ENCODE data around the gene BEST1. TPM values are rescaled to one million over a fixed set of nuclear protein-coding genes. Genes with fewer than 3 reads are reported as not detected.

Gene BEST1
- total RNA-seq, 2 experiments from 2014 or later, result 1.9 to 3.1 TPM

- no peak overlapping the region for H2AFZ ChIP-seq (ENCODE audit: low read length)
- ChIA-PET CTCF (ENCODE audit: unreplicated experiment) (no interaction called here), POLR2A (no interaction called here)
- no TSS peak for BruUV-seq (replicated peaks)
- H4K20me1 ChIP-seq (ENCODE audit: insufficient read depth, low read length), result no peaks in the 10 kb centered on the region; the same call in 1 of the 2 replicates
- DNase-seq (ENCODE audit: low spot score), result no peak
- no peaks in the 10 kb centered on the region for H3K9me2 ChIP-seq (ENCODE audit: insufficient read depth, low read length)
- H3K9me3 ChIP-seq (ENCODE audit: low read length), result no peaks in the 10 kb centered on the region
- intact Hi-C loops (cut with micrococcal nuclease; ENCODE audit: unreplicated experiment), result no loop called here
- H3K27ac ChIP-seq (ENCODE audit: low read depth, low read length, poor library complexity, severe bottlenecking), result no peak overlapping the region
- no peaks in the 10 kb centered on the region for H3K36me3 ChIP-seq (ENCODE audit: insufficient read depth, low read length)
- no peak overlapping the region for H3K4me2 ChIP-seq (ENCODE audit: low read length)
- TF ChIP-seq EZH2phosphoT487 (IDR thresholded peaks at IDR 0.05; ENCODE audit: borderline replicate concordance, low read depth, low read length) (no peak), CTCF (conservative IDR thresholded peaks at IDR 0.05; ENCODE audit: low read length) (no peak)
- H3K79me2 ChIP-seq (ENCODE audit: insufficient read depth, low read depth, low read length), result no peaks in the 10 kb centered on the region
- no peak overlapping the region for H3K4me3 ChIP-seq (ENCODE audit: low read depth, low read length, poor library complexity, severe bottlenecking)
- H3K4me1 ChIP-seq (ENCODE audit: insufficient read depth, low read length, poor library complexity, severe bottlenecking), result no peaks in the 10 kb centered on the region
Observed at GRCh38 chr11:61956191-61957020, 6.3 kb downstream of the BEST1 start.

- CTCF ChIA-PET (ENCODE audit: unreplicated experiment), result no interaction called here
- Histone ChIP-seq H3K4me3 (ENCODE audit: low read depth, low read length, poor library complexity, severe bottlenecking) (no peak overlapping the region), H3K4me1 (ENCODE audit: insufficient read depth, low read length, poor library complexity, severe bottlenecking) (no peaks in the 10 kb centered on the region), H3K9me2 (ENCODE audit: insufficient read depth, low read length) (no peaks in the 10 kb centered on the region), H3K36me3 (ENCODE audit: insufficient read depth, low read length) (no peaks in the 10 kb centered on the region), H3K9me3 (ENCODE audit: low read length) (no peaks in the 10 kb centered on the region), H3K79me2 (ENCODE audit: insufficient read depth, low read depth, low read length) (no peaks in the 10 kb centered on the region), H3K27ac (ENCODE audit: low read depth, low read length, poor library complexity, severe bottlenecking) (no peak overlapping the region), H2AFZ (ENCODE audit: low read length) (no peak overlapping the region), H3K4me2 (ENCODE audit: low read length) (no peak overlapping the region), H4K20me1 (ENCODE audit: insufficient read depth, low read length) (no peaks in the 10 kb centered on the region; the same call in 1 of the 2 replicates)
- intact Hi-C loops (cut with micrococcal nuclease; ENCODE audit: unreplicated experiment), result no loop called here
- POLR2A ChIA-PET, result no interaction called here
- TF ChIP-seq EZH2phosphoT487 (IDR thresholded peaks at IDR 0.05; ENCODE audit: borderline replicate concordance, low read depth, low read length) (no peak), CTCF (conservative IDR thresholded peaks at IDR 0.05; ENCODE audit: low read length) (no peak)
- no TSS peak for BruUV-seq (replicated peaks)
- no peak for DNase-seq (ENCODE audit: low spot score)
Observed at GRCh38 chr11:61957021-61957770, 7.0 kb downstream of the BEST1 start.

- Histone ChIP-seq H3K4me3 (ENCODE audit: low read depth, low read length, poor library complexity, severe bottlenecking) (no peak overlapping the region), H3K36me3 (ENCODE audit: insufficient read depth, low read length) (peaks cover 9% of the 10 kb centered on the region), H3K4me2 (ENCODE audit: low read length) (no peak overlapping the region), H3K4me1 (ENCODE audit: insufficient read depth, low read length, poor library complexity, severe bottlenecking) (peaks cover 10% of the 10 kb centered on the region), H3K79me2 (ENCODE audit: insufficient read depth, low read depth, low read length) (no peaks in the 10 kb centered on the region), H3K9me2 (ENCODE audit: insufficient read depth, low read length) (no peaks in the 10 kb centered on the region), H3K9me3 (ENCODE audit: low read length) (no peaks in the 10 kb centered on the region), H3K27ac (ENCODE audit: low read depth, low read length, poor library complexity, severe bottlenecking) (no peak overlapping the region), H2AFZ (ENCODE audit: low read length) (no peak overlapping the region), H4K20me1 (ENCODE audit: insufficient read depth, low read length) (no peaks in the 10 kb centered on the region; the same call in 1 of the 2 replicates)
- no peak for DNase-seq (ENCODE audit: low spot score)
- POLR2A ChIA-PET, result no interaction called here
- intact Hi-C loops (cut with micrococcal nuclease; ENCODE audit: unreplicated experiment), result no loop called here
- no TSS peak for BruUV-seq (replicated peaks)
- no peak for TF ChIP-seq EZH2phosphoT487 (IDR thresholded peaks at IDR 0.05; ENCODE audit: borderline replicate concordance, low read depth, low read length)
- TF ChIP-seq CTCF (conservative IDR thresholded peaks at IDR 0.05; ENCODE audit: low read length), result no peak
- CTCF ChIA-PET (ENCODE audit: unreplicated experiment), result no interaction called here
Observed at GRCh38 chr11:61958590-61958989, 8.4 kb downstream of the BEST1 start.

Data from OCI-LY7 (cell line).